GM12892 (cell line): ENCODE data around the gene PCNX1.
"Not testable (repeated sequence)": the region's sequence is repeated elsewhere in the genome, so short reads cannot be mapped to it uniquely, and the experiment has no call there.

ENCODE experiments used
- DNase-seq: peaks from one replicate; pipeline ENCODE4 v3.0.0; 2011; ENCODE audit not compliant: insufficient read length
- FAIRE-seq: peaks from 2 replicates; lab custom pipeline; 2011; peaks lifted over from hg19 to GRCh38; lab: Jason Lieb, UNC
- POLR2A ChIP-seq: IDR thresholded peaks from 2 replicates; pipeline ENCODE4 v1.6.1; 2011; ENCODE audit warnings: low read depth, low read length, control low read depth
- POLR2AphosphoS5 ChIP-seq: IDR thresholded peaks from 2 replicates; pipeline ENCODE4 v1.6.1; 2011; ENCODE audit warnings: low read depth, low read length, control low read depth
- TAF1 ChIP-seq: IDR thresholded peaks from 2 replicates; pipeline ENCODE4 v1.6.1; 2011; ENCODE audit warnings: low read depth, mild to moderate bottlenecking, control low read depth, low read length, borderline replicate concordance

Gene PCNX1

DNA sequence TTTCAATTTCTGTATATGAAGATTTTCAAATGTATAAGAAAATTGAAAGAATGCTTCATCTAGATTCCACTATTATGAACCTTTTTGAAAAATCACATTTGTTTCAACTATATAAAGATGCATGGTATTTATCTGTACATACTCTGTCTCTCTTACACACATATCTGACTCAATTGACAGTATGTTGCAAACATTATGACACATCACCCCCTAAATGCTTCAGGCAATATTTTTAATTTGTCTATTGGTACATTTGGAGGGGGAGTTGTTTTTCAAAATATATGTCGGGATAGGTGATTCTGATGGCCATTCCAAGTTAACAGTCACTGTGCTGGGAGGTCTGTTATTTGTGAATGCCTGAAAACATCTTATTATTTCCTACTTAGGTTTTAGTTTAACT lies 14.4 kb downstream of the PCNX1 start:
- FAIRE-seq (no peak), DNase-seq (no peak)
- TF ChIP-seq POLR2AphosphoS5 (no peak), TAF1 (no peak), POLR2A (no peak)

DNA sequence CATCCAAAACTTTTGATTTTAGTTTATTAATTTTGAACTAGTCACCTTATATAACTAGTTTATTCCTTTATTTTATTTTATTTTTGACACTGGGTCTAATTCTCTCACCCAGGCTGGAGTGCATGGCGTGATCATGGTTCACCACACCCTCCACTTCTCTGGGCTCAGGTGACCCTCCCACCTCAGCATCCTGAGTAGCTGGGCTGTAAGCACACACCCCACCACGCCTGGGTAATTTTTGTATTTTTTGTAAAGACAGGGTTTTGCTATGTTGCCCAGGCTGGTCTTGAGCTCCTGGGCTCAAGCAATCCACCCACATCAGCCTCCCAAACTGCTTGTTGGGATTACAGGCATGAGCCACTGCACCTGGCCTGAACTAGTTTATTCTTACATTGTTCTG lies 17.3 kb downstream of the PCNX1 start:
- FAIRE-seq, result no peak
- no peak for TF ChIP-seq TAF1
- TF ChIP-seq POLR2AphosphoS5, result no peak
- no peak for TF ChIP-seq POLR2A
- no peak for DNase-seq

DNA sequence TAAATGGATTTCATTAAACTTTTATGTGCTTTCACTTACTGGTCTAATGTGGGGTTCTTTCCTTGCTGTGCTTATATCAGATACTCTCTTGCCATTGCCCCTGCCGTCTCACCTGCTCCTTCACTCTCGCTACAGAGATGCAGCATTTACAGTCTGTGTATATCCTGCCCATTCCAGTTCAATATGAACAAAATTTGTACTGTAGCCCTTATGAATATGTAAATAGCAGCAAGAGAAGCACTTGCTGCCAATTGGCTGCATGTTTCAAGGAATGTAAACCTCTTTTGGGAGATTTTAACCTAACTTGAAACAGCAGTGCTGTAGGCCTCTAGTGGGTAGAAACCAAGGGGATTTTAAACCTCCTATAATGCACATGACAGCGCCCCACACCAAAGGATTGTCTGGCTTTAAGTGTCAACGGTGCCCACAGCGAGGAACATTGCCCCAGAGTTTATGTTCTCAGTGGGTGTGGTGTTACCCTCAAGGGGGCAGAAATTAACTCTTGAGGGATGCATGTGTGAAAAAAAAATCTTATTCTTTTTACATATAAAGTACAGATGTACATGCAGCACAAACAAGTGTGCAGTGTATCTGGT lies 19.1 kb downstream of the PCNX1 start:
- FAIRE-seq, result no peak
- TF ChIP-seq TAF1, result no peak
- TF ChIP-seq POLR2AphosphoS5, result no peak
- no peak for TF ChIP-seq POLR2A
- no peak for DNase-seq

DNA sequence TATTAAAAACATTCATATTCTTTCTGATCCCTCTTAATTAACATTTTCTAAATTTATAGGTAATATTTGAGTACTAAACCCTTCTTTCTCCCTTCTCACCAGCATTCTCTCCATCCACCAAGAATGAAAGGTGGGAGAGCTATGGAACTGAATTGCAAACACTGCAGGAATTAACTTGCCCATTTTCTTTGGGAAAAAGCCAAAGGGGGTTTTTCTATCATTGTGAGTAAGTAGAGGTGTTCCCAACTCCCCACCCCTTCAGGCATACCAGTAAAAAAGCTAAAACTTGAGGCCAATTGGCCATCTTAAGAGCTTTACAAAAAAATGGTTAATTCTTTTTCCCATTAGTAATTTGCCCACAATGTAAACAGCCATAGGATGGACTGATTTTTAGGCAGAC lies 23.7 kb downstream of the PCNX1 start:
- no peak for FAIRE-seq
- DNase-seq, result no peak
- TF ChIP-seq POLR2A, result no peak
- TF ChIP-seq TAF1, result no peak
- no peak for TF ChIP-seq POLR2AphosphoS5

DNA sequence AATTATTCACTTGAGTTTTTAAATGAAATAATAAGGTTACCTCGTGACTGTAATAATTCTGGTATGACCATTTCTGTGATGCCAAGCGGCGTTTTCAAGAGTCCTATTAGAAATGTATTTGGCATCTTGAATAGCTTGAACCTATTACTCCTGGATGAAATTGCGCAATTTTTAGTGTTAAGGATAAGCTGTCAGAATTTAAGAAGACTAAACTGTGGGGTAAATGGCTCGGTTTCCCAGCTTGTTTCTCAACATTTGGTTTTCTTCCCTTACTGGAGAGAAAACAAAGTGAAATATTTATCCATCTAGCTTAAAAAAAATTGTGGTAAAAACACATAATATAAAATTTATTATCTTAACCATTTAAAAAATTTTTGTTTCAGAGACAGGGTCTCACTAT lies 26.8 kb downstream of the PCNX1 start:
- no peak for FAIRE-seq
- TF ChIP-seq POLR2AphosphoS5, result no peak
- no peak for TF ChIP-seq TAF1
- no peak for TF ChIP-seq POLR2A

DNA sequence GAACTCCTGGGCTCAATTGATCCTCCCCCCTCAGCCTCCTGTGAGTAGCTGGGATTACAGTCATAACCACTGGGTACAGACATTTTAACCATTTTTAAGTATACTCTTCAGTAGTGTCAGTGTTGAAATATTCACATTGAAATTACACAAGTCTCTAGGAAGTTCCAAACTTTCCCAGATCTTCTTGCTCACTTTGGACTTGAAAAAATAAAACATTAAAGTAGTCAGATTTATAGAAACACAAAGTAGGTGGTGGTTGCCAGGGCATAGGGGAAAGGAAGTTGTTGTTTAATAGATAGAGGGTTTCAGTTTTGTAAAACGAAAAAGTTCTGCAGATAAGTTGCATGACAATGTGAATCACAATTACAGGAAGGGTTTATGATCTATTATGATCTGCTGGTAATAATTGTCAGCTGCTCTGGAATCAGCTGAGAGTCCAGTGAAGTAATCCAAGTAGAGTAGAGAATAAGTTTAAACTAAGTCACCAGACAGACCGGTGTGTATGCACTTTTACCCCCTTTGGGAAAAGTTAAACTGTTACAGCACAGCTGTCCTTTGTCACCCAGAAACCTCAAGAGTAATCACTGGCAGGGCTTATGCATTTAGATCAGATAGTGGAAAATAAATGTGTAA lies 27.4 kb downstream of the PCNX1 start:
- DNase-seq, result no peak
- peak; percentile 73 for FAIRE-seq

More for the DNA sequence above, 26.8 kb downstream of the PCNX1 start:
- DNase-seq, result no peak

DNA sequence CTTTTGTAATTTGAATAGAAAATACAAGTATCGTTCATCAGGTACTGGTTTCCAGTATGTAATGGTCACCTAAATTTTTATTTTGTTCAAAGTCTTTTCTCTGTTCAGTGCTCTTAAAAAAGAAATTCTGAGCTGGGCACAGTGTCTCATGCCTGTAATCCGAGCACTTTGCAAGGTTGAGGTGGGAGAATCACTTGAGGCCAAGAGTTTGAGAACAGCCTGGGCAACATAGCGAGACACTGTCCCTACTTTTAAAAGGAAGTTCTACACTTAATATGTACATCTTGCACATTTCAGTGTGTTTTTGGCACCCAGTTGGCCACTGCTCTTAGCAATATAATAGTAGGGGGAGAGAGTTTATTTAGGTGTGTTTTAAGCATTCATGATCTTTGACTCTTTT lies 27.9 kb downstream of the PCNX1 start:
- TF ChIP-seq POLR2A (no peak), TAF1 (no peak), POLR2AphosphoS5 (no peak)
- DNase-seq, result no peak
- no peak for FAIRE-seq

More for the DNA sequence above, 27.4 kb downstream of the PCNX1 start:
- no peak for TF ChIP-seq POLR2A
- TF ChIP-seq POLR2AphosphoS5, result no peak
- no peak for TF ChIP-seq TAF1

DNA sequence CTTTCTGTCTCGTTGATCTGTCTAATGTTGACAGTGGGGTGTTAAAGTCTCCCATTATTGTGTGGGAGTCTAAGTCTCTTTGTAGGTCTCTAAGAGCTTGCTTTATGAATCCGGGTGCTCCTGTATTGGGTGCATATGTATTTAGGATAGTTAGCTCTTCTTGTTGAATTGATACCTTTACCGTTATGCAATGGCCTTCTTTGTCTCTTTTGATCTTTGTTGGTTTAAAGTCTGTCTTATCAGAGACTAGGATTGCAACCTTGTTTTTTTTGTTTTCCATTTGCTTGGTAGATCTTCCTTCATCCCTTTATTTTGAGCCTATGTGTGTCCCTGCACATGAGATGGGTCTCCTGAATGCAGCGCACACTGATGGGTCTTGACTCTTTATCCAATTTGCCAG lies 32.4 kb downstream of the PCNX1 start:
- not testable (repeated sequence) for DNase-seq, FAIRE-seq

DNA sequence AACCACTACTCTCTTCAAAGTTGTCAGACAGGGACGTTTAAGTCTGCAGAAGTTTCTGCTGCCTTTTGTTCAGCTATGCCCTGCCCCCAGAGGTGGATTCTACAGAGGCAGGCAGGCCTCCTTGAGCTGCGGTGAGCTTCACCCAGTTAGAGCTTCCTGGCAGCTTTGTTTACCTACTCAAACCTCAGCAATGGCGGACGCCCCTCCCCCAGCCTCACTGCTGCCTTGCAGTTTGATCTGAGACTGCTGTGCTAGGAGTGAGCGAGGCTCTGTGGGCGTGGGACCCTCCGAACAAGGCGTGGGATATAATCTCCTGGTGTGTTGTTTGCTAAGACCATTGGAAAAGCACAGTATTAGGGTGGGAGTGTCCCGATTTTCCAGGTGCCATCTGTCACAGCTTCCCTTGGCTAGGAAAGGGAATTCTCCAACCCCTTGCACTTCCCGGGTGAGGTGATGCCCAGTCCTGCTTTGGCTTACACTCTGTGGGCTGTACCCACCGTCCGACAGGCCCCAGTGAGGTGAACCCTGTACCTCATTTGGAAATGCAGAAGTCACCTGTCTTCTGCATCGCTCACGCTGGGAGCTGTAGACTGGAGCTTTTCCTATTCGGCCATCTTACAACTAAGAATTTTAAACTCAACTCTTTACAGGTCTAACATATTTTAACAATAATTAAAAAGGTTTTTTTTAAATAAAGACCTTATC lies 34.5 kb downstream of the PCNX1 start:
- DNase-seq, FAIRE-seq: not testable (repeated sequence)

DNA sequence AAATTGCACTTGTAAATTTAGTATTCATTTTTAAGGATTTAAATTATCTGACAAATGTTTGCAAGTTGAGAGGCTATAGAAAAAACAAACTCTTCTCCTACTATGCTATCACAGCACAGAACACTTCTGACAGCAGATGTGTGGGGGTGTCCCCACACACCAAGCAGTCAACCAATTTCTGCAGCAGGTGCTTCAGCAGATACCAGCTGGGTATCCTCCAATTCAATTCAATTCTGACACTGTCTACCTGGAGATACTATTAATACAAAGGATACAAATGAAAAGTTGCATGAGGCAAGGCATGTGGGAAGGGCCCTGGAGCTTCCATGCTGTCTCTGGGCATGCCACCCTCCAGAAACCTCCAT lies 35.1 kb downstream of the PCNX1 start:
- TF ChIP-seq TAF1 (no peak), POLR2AphosphoS5 (no peak), POLR2A (no peak)
- DNase-seq, result no peak
- no peak for FAIRE-seq

DNA sequence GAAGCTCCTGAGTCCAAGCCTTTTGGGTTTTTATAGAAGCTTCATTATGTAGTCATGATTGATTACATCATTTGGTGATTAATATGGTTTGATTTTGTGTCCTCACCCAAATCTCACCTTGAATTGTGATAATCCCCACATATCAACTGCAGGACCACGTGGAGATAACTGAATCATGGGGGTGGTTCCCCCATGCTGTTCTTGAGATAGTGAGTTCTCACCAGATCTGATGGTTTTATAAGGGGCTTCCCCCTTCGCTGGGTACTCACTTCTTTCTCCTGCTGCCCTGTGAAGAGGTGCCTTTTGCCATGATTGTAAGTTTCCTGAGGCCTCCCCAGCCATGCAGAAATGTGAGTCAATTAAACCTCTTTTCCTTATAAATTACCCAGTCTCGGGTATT lies 35.5 kb downstream of the PCNX1 start:
- FAIRE-seq, DNase-seq: not testable (repeated sequence)

DNA sequence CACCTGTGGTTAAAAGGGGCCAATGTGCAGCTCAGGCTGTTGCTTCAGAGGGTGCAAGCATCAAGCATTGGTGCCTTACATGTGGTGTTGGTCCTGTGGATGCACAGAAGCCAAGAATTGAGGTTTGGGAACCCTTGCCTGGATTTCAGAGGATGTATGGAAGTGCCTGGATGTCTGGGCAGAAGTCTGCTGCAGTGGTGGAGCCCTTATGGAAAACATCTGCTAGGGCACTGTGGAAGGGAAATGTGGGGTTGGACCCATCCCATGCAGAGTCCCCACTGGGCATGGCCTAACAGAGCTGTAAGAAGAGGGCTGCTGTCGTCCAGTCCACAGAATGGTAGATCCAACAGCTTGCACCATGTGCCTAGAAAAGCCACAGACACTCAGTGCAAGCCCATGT lies 36.6 kb downstream of the PCNX1 start:
- DNase-seq (no peak), FAIRE-seq (no peak)
- TF ChIP-seq TAF1 (no peak), POLR2AphosphoS5 (no peak), POLR2A (no peak)

DNA sequence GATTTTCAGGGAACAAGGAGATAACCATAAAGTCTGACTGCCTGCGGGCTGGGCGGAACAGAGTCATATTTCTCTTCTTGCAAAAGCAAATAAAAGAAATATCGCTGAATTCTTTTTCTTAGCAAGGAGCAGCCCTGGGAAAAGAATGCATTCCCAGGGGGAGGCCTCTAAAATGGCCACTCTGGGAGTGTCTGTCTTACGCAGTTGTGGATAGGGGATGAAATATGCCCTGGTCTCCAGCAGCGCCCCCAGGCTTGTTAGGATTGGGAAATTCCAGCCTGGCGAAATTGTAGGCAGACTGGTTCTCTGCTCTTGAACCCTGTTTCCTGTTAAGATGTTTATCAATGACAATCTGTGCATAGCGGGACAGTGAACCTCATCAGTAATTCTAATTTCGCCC lies 40.5 kb downstream of the PCNX1 start:
- TF ChIP-seq POLR2A (no peak), TAF1 (no peak), POLR2AphosphoS5 (no peak)
- no peak for FAIRE-seq
- no peak for DNase-seq
